ENCODE data around the gene KRTAP21-3.

GRCh38 chr21:30726726-30727125 is 8.1 kb upstream of the KRTAP21-3 start:
- TF ChIP-seq CTCF (conservative IDR thresholded peaks at IDR 0.05; ENCODE audit: low read depth, low read length) (no peak), EZH2 (IDR thresholded peaks at IDR 0.05; ENCODE audit: borderline replicate concordance, low read depth, low read length, poor library complexity, severe bottlenecking) (no peak)

All from A673 (cell line).